Right cardiac atrium (tissue), 5 donors: ENCODE results near the gene FXYD5. TPM values are rescaled to one million over a fixed set of nuclear protein-coding genes. Genes with fewer than 3 reads are reported as not detected.
"Not testable (repeated sequence)": the region's sequence is repeated elsewhere in the genome, so short reads cannot be mapped to it uniquely, and the experiment has no call there.

ENCODE experiments used
- ATAC-seq, 2 donors: fragments of 200-7000 bp; cut with Tn5 transposase; one replicate each; pipeline versions ENCODE4 v1.8.0 to v1.9.1; 2020; ENCODE audit warnings: moderate library complexity in 2 of 2, mild to moderate bottlenecking in 1 of 2
- DNase-seq, 3 donors: peaks; one replicate each; pipeline ENCODE4 v3.0.0-alpha.2; 2020
- H3K27ac ChIP-seq: one replicate; pipeline ENCODE4 v1.5.1; 2013; ENCODE audit warnings: mild to moderate bottlenecking, low read length, control low read depth, moderate library complexity
- H3K27me3 ChIP-seq: one replicate; pipeline ENCODE4 v1.6.1; 2013; ENCODE audit not compliant: control insufficient read depth, insufficient read depth
- H3K4me1 ChIP-seq: one replicate; pipeline ENCODE4 v1.6.1; 2013; ENCODE audit warnings: low read length; ENCODE audit not compliant: control insufficient read depth, insufficient read depth
- H3K4me3 ChIP-seq: one replicate; pipeline ENCODE4 v1.5.1; 2013; ENCODE audit warnings: low read length, control low read depth
- H3K9me3 ChIP-seq: one replicate; pipeline ENCODE4 v1.6.1; 2013; ENCODE audit warnings: low read length; ENCODE audit not compliant: control insufficient read depth
- WGBS: extraction: QIAGEN DNeasy Blood & Tissue Kit; methylation state at CpG from one replicate; pipeline ENCODE4 v1.1.7; 2013; 5-methylcytosine and 5-hydroxymethylcytosine counted together
- intact Hi-C, 4 donors: fragments of 100-400 bp; cut with DNase I; formaldehyde crosslinking; loops; one replicate each; pipeline versions ENCODE4 v1.11.0 to v1.14.0; 2022 to 2023
- polyA plus RNA-seq: library from polyadenylated mRNA; stranded (reverse); fragments of 200-250 nt; gene quantifications from one replicate; pipeline ENCODE4 v1.2.3, GENCODE V29; 2013
- total RNA-seq, 4 donors: library from RNA; stranded (reverse); fragmentation: NEBNext Ultra II Directional; extraction: Animal tissue kit (Norgen Biotek cat#: 25700); gene quantifications; one replicate each; pipeline ENCODE4 v1.2.1, GENCODE V29; 2021
- donor health status: healthy with polysubstance abuse.
- donor health status: DM: no; HTN: yes; CAD: no.
- donor health status: DM: no; HTN: no; CAD: no.
- donor health status: DM: no; HTN: yes; CAD: no; lungs with severe emphysema.
- donor health status: DM: yes; HTN: yes; CAD: no.

Gene FXYD5
- total and polyA plus RNA-seq, 5 donors = 22.5 to 46.3 (median 31.1) TPM

GRCh38 chr19:35149463-35149862, 5.1 kb upstream of the FXYD5 start:
- Histone ChIP-seq H3K27me3 (no peaks in the 10 kb centered on the region), H3K9me3 (no peaks in the 10 kb centered on the region), H3K4me1 (no peaks in the 10 kb centered on the region), H3K27ac (no peak overlapping the region), H3K4me3 (no peak overlapping the region)
- DNase-seq = no peak
- intact Hi-C loops = no loop called here
- ATAC-seq = no peak
- WGBS = 78% methylated on average over 3 of the region's 3 CpGs

DNA sequence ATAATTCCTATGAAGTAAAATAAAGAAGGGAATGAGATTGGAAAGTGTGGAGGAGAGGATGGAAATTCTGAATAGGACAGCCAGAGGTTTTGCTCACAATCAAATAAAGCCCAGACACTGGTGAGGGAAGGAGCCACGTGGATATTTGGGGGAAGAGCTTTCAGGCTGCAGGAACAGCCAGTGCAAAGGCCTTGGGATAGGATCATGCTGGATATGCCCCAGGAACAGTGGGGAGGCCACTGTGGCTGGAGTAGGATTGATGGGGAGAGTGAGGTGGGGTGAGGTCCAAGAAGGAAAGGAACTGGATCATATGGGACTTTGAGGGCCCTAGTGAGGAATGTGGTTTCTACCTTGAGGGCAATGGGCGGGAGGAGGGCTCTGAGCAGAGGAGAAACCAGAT, 4.1 kb upstream of the FXYD5 start:
- intact Hi-C loops = loop anchor here in 1 of 4 donors (10.0 kb wide), 1 partner anchor 104 kb away; no protein-coding TSS in a partner anchor
- H3K4me3 ChIP-seq = no peak overlapping the region
- ATAC-seq (no peak), DNase-seq (no peak)
- WGBS = 80% methylated on average over 2 of the region's 2 CpGs
- no peaks in the 10 kb centered on the region for H3K4me1 ChIP-seq
- H3K27ac ChIP-seq = no peak overlapping the region
- no peaks in the 10 kb centered on the region for H3K27me3 ChIP-seq
- H3K9me3 ChIP-seq = no peaks in the 10 kb centered on the region

DNA sequence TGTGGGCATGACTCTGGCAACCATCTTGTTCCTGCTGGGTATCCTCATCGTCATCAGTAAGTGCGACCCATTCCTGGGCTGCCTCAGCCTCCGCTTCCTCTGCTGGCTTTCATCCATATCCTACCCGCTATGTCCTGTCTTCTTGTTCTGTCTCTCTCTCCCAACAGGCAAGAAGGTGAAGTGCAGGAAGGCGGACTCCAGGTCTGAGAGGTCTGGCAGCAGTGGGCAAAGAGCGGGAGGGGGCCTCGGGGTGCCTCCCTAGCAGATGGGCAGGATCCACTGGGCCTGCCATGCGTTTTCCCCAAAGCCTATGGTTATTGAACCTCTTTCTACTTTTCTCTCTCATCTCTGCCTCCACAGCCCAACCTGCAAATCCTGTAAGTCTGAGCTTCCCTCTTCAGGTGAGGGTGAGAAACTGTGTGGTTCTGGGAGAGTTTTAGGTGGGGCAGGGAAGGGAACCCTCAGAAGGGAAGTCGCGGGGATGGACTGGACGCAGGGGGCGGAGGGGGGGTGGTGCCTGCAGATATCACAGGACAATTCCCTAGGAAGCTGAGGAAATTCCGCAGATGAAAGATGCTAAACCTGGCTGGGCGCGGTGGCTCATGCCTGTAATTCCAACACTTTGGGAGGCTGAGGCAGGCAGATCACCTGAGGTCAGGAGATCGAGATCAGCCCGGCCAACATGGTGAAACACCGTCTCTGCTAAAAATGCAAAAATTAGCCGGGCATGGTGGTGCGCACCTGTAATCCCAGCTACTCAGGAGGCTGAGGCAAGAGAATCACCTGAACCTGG, 3.1 kb upstream of the FXYD5 start:
- DNase-seq = no peak
- Histone ChIP-seq H3K27me3 (no peaks in the 10 kb centered on the region), H3K9me3 (no peaks in the 10 kb centered on the region), H3K27ac (no peak overlapping the region), H3K4me3 (no peak overlapping the region), H3K4me1 (no peaks in the 10 kb centered on the region)
- WGBS = 82% methylated on average over 20 of the region's 20 CpGs
- intact Hi-C loops = loop anchor here in 1 of 4 donors (10.0 kb wide), 1 partner anchor 103 kb away; no protein-coding TSS in a partner anchor
- no peak for ATAC-seq

- H3K27ac ChIP-seq, H3K27me3 ChIP-seq, H3K4me1 ChIP-seq, H3K9me3 ChIP-seq, ATAC-seq, DNase-seq, H3K4me3 ChIP-seq: not testable (repeated sequence)
- 70% methylated on average over 10 of the region's 10 CpGs for WGBS
- intact Hi-C loops = loop anchor here in 1 of 4 donors (10.0 kb wide), 1 partner anchor 102 kb away; no protein-coding TSS in a partner anchor
Measured at GRCh38 chr19:35153129-35153522, 1.4 kb upstream of the FXYD5 start.

- WGBS = 1% methylated on average over 36 of the region's 36 CpGs
- intact Hi-C loops = loop anchor here in 1 of 4 donors (10.0 kb wide), 1 partner anchor 101 kb away; no protein-coding TSS in a partner anchor
- ATAC-seq (peak; percentile 35 to 55), DNase-seq (peak; percentile 48 to 76 (median 75))
- Histone ChIP-seq H3K4me3 (peak overlapping the region; percentile 76), H3K27me3 (no peaks in the 10 kb centered on the region), H3K4me1 (no peaks in the 10 kb centered on the region), H3K27ac (no peak overlapping the region), H3K9me3 (no peaks in the 10 kb centered on the region)
Measured at GRCh38 chr19:35153701-35154524, 622 bp upstream of the FXYD5 start.

DNA sequence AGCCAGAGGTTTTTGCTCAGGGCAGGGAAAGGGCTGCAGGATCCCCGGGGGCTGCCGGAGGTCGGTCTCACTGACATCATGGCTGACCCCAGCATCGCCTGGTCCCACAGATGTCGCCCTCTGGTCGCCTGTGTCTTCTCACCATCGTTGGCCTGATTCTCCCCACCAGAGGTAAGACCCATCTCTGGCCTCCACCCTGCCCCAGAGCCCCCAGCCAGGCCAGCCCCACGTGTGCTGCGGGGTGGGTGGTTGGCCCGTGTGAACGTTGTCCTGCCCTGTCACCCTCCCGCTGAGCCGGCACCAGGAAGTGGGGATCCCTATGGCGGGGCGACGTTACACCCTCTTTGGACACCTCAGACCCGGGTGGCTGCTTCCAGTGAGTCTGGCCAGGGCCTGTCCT, 906 bp downstream of the FXYD5 start:
- Histone ChIP-seq H3K27me3 (no peaks in the 10 kb centered on the region), H3K4me3 (peak overlapping the region; percentile 76), H3K9me3 (no peaks in the 10 kb centered on the region), H3K27ac (no peak overlapping the region), H3K4me1 (no peaks in the 10 kb centered on the region)
- ATAC-seq (peak; percentile 6 to 17), DNase-seq (peak in 1 of 3 donors; percentile 19)
- 10% methylated on average over 17 of the region's 17 CpGs for WGBS
- intact Hi-C loops = loop anchor here in 1 of 4 donors (10.0 kb wide), 1 partner anchor 99 kb away; no protein-coding TSS in a partner anchor

- Histone ChIP-seq H3K4me3 (no peak overlapping the region), H3K27me3 (no peaks in the 10 kb centered on the region), H3K27ac (no peak overlapping the region), H3K9me3 (no peaks in the 10 kb centered on the region), H3K4me1 (no peaks in the 10 kb centered on the region)
- intact Hi-C loops = loop anchor here in 1 of 4 donors (10.0 kb wide), 1 partner anchor 99 kb away; no protein-coding TSS in a partner anchor
- ATAC-seq = no peak
- no peak for DNase-seq
- whole genome bisulfite sequencing = 89% methylated on average over 6 of the region's 6 CpGs
Measured at GRCh38 chr19:35155981-35156672, 1.6 kb downstream of the FXYD5 start.

DNA sequence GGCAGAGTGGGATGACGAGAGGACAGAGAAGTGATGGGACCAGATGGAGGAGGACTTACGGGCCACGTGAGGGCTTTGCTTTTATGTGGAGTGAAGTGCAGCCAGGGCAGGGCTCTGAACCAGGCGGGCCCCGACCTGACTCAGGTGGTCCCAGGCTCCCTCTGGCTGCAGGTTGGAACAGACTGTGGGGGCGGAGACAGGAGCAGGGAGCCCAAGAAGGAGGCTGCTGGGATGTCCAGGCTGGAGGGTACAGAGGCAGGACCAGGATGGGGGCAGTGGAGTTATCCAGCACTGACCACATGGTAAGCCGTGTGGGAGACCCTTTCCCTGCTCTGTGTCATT, 2.1 kb downstream of the FXYD5 start:
- H3K4me1 ChIP-seq = no peaks in the 10 kb centered on the region
- H3K27ac ChIP-seq = no peak overlapping the region
- H3K4me3 ChIP-seq = no peak overlapping the region
- 84% methylated on average over 7 of the region's 7 CpGs for WGBS
- intact Hi-C loops = loop anchor here in 1 of 4 donors (10.0 kb wide), 1 partner anchor 98 kb away; no protein-coding TSS in a partner anchor
- no peak for ATAC-seq
- H3K9me3 ChIP-seq = no peaks in the 10 kb centered on the region
- no peaks in the 10 kb centered on the region for H3K27me3 ChIP-seq
- no peak for DNase-seq

GRCh38 chr19:35157431-35157830, 2.9 kb downstream of the FXYD5 start:
- Histone ChIP-seq H3K9me3 (peaks cover 1% of the 10 kb centered on the region), H3K27ac (no peak overlapping the region), H3K27me3 (no peaks in the 10 kb centered on the region), H3K4me1 (no peaks in the 10 kb centered on the region), H3K4me3 (no peak overlapping the region)
- ATAC-seq (no peak), DNase-seq (no peak)
- intact Hi-C loops = loop anchor here in 1 of 4 donors (10.0 kb wide), 1 partner anchor 97 kb away; no protein-coding TSS in a partner anchor
- WGBS = 96% methylated on average over 4 of the region's 4 CpGs

DNA sequence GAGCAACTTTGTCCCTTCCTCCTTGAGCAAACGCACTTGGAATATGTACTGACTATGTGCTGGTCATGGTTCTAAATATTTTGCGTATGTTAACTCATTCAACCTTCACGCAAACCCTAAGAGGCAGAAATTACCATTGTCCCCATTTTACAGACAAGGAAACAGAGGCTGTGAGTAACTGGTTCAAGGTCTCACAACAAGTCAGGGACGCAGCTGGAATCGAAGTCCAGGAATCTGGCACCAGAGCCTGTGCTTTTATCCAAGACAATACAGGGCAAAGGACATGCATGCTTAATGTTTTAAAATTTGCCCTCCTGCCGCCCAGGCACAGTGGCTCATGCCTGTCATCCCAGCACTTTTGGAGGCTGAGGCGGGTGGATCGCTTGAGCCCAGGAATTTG, 5.1 kb downstream of the FXYD5 start:
- peaks cover 1% of the 10 kb centered on the region for H3K9me3 ChIP-seq

More for the DNA sequence above, 5.1 kb downstream of the FXYD5 start:
- no peaks in the 10 kb centered on the region for H3K4me1 ChIP-seq
- ATAC-seq (no peak), DNase-seq (no peak)
- no peaks in the 10 kb centered on the region for H3K27me3 ChIP-seq
- H3K4me3 ChIP-seq = no peak overlapping the region
- no peak overlapping the region for H3K27ac ChIP-seq
- 91% methylated on average over 8 of the region's 8 CpGs for WGBS
- intact Hi-C loops = loop anchor here in 1 of 4 donors (10.0 kb wide), 1 partner anchor 95 kb away; no protein-coding TSS in a partner anchor
